Measurements from ENCODE around the gene CSF1.
"Not testable (repeated sequence)": the region's sequence is repeated elsewhere in the genome, so short reads cannot be mapped to it uniquely, and the experiment has no call there.

Gene CSF1

DNA sequence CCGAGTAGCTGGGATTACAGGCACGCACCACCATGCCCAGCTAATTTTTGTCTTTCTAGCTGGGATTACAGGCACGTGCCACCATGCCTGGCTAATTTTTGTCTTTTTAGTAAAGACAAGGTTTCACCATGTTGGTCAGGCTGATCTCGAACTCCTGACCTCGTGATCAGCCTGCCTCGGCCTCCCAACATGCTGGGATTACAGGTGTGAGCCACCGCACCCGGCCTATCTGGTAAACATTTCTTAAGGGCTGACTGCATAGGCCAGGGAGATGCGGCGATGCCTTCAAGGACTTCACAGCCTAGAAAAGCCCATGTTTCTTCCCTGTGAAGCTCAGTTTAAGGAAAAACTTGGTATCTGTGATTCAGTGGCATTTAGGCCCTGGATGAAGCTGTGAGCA lies 9.7 kb downstream of the CSF1 start:
- not testable (repeated sequence) for DNase-seq

DNA sequence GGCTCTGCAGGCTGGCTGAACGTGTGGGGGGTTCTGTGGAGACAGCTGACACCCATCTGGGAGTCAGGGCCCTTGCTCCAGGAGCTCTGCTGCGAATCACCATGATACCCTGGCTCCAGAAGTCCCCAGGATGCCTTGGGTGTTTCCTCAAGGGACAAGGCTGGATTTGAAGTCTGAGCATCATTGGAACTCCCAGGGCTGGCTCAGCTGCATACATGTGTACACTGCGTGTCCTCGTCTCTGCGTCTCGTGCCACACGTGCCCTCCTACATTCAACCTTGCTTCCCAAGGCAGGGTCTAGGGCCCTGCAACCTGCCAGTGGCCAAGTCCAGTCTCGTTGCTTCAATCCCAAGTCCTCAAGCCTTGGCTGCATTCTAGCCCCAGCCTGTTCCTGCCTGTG lies 11.7 kb downstream of the CSF1 start:
- no peak for DNase-seq

DNA sequence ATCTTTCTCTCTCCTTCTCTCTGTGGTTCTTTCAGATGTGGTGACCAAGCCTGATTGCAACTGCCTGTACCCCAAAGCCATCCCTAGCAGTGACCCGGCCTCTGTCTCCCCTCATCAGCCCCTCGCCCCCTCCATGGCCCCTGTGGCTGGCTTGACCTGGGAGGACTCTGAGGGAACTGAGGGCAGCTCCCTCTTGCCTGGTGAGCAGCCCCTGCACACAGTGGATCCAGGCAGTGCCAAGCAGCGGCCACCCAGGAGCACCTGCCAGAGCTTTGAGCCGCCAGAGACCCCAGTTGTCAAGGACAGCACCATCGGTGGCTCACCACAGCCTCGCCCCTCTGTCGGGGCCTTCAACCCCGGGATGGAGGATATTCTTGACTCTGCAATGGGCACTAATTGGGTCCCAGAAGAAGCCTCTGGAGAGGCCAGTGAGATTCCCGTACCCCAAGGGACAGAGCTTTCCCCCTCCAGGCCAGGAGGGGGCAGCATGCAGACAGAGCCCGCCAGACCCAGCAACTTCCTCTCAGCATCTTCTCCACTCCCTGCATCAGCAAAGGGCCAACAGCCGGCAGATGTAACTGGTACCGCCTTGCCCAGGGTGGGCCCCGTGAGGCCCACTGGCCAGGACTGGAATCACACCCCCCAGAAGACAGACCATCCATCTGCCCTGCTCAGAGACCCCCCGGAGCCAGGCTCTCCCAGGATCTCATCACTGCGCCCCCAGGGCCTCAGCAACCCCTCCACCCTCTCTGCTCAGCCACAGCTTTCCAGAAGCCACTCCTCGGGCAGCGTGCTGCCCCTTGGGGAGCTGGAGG lies 12.7 kb downstream of the CSF1 start:
- DNase-seq: no peak

DNA sequence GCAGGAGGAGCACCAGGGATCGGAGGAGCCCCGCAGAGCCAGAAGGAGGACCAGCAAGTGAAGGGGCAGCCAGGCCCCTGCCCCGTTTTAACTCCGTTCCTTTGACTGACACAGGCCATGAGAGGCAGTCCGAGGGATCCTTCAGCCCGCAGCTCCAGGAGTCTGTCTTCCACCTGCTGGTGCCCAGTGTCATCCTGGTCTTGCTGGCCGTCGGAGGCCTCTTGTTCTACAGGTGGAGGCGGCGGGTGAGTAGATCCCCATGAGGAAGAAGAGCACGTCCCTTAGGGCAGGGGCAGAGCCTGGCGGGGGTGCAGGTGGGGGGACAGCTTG lies 13.3 kb downstream of the CSF1 start:
- no peak for DNase-seq

DNA sequence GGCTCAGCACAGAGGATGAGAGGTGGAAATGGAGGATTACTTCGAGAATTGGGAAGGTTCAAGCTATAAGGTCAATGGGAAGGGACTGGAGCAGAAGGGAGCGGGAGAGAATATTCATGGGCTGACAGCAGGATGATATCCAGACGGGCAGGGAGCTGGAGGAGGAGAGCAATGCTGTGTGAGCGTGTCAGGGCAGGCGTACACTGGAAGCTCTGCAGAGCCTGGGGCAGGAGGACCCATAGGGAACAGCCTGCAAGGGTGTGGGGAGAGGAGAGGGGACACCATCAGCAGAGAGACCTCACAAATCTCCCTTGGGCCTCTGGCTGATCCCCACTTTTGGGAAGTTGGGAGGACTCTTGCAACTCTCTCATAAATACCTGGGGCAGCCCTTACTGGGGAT lies 13.7 kb downstream of the CSF1 start:
- DNase-seq: no peak

DNA sequence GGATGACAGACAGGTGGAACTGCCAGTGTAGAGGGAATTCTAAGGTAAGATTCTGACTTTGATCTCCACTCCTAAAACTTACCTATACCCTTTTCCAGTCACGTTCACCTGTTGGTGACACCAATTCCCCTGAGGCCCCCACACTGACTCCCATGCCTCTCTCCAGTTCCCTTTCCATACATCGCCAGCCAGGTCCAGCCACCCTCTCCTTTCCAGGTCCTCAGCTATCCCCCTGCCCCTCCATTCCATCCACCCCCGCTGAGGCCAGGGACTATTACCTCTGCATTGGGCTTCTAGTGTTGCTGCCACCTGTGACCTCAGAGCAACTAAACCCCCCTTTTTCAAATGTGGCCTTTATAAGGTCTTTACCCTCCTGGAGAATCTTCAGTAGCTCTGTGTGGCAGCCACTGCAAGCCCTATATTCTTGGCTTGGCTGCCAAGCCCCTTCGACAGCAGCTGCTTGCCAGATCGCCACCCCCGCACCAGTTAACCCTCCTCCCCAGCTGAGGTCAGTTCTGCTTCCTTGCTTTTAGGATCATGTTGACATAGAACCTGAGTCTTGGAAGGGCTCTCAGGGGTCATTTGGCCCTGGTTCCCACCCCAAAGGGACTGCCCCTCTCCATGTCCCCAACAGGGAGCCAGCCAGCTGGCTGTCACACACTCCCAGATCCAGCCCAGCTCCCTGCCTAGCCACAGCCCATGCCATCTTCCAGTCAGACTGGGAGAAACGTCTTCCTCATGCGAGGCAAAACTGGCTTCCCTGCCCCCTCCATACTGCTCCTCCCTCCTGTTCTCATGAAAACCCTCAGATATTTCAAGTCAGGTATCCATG lies 14.7 kb downstream of the CSF1 start:
- no peak for DNase-seq

DNA sequence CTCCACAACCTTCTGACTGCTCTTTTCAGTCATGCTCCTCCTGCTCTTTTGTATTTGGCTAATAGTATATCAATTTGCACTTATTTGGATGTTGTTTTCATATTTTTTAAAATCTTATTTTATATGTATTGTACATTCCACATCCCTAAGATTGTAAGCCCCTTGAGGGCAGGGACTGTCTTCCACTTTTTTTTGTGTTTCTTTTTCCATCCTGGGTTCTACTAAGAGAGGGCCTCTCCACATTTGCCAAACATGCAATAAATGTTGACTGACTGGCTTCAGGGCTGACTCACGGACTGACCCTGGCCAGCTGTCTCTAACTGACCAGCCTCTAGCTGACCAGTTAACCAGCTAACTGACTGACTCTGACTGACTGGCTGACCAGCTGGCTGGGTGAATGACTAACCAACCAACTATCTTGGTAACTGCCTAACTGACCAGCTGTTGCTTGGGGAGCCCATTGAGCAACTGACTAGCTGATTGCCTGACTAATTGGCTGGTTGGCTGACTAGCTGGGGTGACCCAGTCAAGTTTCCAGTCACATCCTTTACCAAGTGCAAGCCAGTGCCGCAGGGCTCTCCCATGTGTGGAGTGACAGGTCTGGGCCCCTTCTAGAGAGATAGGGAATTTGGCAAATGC lies 16.1 kb downstream of the CSF1 start:
- DNase-seq: no peak

DNA sequence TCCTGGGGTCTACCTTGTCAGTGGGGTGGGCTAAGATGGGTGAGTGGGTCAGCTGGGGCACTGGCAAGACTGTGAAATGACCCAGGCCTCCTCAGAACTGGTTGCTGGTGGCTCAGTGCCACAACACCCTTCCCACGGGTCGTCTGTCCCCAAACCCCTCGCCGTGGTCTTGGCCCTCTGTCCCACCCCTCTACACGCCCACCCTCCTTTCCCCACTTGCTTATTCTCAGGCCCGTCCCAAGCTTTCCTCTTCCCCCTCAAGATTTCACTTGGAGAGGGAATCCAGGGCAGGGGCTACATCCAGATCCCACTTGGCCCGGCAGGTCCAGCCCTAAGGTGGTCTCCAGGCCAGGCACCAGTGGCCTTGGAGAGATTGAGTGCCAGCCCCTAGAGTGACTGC lies 16.7 kb downstream of the CSF1 start:
- DNase-seq: no peak

DNA sequence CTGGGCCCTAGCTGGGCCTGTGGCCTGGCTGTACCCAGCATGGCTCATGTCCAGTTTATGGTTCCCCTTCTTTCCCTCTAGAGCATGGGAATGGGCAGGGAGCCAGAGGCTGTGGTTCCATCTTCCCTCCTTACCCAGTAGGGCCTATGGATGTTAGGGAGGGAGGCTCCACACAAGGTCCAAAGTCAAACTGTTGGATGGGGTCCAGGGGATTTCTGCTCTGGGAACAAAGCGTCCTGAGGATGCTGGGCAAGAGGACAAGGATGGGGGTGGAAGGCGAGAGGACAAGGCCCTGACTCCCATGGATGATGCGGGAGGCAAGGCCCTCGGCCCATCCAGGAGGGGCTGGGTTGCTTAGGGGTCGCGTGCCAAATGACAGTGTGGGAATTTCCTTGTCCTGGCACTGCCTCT lies 17.3 kb downstream of the CSF1 start:
- no peak for DNase-seq

DNA sequence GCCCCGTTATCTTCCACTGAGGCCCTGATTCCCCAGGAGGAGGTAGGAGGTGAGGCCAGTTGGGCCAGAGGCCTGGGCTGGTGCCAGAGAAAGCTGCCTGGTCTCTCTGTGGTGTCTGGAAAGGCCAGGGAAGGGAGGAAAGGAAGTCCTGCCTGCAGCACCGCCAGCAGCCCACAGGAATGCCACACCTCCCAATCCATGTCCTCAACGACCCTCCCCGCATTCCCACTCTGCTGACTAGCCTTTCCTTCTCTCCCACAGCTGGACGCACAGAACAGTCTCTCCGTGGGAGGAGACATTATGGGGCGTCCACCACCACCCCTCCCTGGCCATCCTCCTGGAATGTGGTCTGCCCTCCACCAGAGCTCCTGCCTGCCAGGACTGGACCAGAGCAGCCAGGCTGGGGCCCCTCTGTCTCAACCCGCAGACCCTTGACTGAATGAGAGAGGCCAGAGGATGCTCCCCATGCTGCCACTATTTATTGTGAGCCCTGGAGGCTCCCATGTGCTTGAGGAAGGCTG lies 18.0 kb downstream of the CSF1 start:
- no peak for DNase-seq

DNA sequence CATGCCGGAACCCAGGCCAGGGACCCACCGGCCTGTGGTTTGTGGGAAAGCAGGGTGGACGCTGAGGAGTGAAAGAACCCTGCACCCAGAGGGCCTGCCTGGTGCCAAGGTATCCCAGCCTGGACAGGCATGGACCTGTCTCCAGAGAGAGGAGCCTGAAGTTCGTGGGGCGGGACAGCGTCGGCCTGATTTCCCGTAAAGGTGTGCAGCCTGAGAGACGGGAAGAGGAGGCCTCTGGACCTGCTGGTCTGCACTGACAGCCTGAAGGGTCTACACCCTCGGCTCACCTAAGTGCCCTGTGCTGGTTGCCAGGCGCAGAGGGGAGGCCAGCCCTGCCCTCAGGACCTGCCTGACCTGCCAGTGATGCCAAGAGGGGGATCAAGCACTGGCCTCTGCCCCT lies 18.5 kb downstream of the CSF1 start:
- DNase-seq: no peak

DNA sequence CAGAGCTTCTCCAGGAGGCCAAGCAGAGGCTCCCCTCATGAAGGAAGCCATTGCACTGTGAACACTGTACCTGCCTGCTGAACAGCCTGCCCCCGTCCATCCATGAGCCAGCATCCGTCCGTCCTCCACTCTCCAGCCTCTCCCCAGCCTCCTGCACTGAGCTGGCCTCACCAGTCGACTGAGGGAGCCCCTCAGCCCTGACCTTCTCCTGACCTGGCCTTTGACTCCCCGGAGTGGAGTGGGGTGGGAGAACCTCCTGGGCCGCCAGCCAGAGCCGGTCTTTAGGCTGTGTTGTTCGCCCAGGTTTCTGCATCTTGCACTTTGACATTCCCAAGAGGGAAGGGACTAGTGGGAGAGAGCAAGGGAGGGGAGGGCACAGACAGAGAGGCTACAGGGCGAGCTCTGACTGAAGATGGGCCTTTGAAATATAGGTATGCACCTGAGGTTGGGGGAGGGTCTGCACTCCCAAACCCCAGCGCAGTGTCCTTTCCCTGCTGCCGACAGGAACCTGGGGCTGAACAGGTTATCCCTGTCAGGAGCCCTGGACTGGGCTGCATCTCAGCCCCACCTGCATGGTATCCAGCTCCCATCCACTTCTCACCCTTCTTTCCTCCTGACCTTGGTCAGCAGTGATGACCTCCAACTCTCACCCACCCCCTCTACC lies 19.1 kb downstream of the CSF1 start:
- no peak for DNase-seq

DNA sequence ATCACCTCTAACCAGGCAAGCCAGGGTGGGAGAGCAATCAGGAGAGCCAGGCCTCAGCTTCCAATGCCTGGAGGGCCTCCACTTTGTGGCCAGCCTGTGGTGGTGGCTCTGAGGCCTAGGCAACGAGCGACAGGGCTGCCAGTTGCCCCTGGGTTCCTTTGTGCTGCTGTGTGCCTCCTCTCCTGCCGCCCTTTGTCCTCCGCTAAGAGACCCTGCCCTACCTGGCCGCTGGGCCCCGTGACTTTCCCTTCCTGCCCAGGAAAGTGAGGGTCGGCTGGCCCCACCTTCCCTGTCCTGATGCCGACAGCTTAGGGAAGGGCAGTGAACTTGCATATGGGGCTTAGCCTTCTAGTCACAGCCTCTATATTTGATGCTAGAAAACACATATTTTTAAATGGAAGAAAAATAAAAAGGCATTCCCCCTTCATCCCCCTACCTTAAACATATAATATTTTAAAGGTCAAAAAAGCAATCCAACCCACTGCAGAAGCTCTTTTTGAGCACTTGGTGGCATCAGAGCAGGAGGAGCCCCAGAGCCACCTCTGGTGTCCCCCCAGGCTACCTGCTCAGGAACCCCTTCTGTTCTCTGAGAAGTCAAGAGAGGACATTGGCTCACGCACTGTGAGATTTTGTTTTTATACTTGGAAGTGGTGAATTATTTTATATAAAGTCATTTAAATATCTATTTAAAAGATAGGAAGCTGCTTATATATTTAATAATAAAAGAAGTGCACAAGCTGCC lies 19.8 kb downstream of the CSF1 start:
- no peak for DNase-seq

DNA sequence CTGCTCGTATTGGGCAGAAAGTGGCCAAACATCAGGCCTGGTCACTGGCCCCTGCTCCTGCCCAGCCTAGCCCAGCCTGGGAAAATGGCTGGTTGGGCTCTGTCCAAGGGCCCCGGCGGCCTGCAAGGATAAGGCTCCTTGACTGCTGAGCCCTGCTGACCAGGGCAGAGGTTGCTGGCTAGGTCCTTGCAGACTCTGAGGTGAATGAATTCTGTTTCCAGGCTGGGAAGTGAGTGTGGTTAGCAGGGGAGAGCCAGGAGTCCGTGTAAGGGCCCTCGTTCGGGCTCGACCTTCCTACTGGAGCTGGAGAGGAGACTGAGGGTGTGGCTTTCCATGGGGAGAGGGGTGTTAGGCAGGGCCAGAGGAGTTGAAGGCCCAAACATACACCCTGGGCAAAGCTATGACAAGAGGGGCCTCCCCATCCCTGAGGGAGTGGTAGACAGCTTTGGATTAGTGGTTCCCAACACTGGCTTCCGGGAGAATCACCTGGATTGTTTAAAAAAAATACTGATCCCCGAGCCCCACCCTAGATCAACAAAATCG lies 20.6 kb downstream of the CSF1 start:
- DNase-seq: no peak

DNA sequence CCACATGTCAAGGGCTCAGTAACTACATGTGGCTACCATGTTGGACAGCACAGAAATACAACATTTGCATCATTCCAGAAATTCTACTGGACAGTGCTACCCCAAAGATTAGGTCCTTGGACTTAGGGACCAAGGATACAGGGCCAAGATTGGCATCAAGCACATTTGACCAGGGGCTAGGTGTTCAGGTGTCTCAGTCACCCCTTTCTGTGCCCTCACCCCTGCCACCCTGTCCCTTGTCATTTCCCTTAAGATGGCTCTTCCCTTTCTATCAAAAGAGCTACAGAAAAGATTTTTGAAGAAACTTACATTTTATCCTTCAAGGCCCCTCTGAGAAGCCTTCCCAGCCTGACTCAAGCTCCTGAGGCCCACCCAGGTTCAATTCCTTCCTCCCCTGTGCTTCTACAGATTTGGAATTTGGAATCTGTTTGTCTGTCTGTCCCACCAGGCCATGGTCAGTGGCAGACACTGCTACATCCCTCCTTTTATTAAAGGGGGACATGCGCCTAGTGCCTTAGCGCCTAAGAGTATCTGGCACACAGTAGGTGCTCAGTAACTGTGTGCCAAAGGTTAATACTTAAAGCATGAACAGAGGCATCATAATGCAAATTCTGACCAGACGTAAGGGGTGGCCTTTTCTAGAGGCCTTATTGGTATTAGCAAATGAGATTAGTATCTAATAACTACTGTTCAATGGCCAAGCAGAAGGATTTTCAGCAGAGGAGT lies 21.4 kb downstream of the CSF1 start:
- no peak for DNase-seq

DNA sequence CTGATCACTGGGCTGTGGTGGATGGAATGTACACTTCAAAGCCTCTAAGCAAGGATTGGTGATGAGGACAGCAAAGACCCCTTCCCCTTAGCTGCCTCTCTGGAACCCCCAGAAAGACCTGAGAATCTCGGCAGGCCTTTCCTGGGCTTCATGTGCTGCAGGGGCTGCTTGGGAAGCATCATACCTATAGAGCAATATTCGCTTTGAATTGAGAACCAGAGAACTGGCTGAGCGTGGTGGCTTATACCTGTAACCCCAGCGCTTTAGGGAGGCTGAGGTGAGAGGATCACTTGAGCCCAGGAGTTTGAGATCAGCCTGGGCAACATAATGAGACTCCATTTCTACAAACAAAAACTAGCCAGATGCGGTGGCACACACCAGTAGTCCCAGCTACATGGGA lies 22.0 kb downstream of the CSF1 start:
- DNase-seq: no peak

DNA sequence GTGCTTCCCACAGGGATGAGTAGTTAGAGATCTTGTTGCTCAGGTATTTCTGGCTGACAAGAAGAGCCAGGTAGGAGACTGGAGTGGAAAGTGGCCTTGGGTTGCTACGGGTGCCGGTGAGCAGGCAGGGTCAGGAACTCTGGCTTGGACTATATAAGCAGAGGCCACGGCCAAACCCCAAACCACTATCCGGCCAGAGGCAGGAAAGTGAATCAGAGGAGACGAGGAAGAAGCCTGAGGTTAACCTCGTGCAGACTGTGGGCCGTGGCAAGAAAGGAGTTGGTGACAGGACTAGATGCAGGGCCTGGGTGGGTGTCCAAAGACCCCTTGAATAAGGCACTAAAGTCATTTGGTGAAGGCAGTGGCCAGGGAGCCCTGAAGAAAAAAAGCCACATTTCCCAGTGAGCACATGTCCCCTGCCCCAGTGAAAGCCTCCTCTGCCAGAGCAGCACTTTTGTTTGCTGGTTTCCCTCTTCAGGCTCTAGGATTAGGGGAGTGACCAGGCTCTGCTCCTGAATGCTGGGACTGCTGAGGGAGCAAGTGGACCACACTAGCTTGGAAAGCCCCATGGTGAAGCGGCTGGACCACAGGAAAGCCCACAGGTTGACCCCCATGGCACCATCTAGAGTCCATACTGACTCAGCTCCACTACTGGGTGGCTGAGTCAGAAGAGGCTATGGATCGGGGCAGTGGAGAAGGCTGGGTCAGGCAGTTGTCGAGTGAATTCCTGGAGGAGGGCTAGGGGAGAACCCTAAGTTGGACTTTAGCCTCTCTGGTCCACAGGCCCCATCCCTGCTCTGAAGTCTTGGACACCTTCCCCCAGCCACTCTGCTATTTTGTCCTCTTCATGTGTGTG lies 23.4 kb downstream of the CSF1 start:
- no peak for DNase-seq

DNA sequence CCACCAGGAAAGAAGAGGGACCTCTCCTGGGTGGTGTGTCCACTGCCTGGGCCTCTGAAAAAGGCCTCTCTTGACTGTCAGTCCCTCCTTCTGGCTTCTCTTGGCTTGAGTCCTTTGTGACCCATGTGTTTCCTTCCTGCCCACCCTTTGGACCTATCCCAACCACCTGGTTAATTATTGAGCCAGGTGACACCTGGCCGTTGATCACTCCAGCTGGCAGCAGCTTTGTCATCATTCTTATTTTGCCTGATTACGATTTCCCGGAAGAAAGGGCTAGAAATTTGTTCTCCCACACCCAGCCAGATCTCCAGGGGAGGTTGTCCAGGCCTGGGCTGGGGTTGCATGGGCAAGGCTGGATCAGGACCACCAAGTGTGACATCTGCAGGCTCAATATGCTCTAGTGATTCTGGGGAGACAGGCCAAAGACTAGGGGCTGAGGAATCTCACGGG lies 24.8 kb downstream of the CSF1 start:
- no peak for DNase-seq

DNA sequence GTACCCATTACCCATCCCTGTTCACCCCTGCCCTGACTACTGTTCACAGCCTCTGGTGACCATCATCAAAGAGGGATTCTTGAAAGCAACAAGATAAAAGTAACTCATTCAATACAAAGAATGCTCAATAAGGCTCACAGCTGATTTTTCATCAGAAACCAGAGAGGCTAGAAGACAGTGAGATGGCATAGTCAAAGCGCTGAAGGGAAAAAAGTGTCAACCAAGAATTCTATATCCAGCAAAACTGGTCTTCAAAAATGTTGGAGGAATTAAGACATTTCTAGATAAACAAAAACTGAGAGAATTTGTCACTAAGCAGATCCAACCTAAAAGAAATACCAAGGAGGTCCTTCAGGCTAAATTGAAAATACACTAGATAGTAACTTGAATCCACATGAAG lies 27.1 kb downstream of the CSF1 start:
- DNase-seq: no peak

DNA sequence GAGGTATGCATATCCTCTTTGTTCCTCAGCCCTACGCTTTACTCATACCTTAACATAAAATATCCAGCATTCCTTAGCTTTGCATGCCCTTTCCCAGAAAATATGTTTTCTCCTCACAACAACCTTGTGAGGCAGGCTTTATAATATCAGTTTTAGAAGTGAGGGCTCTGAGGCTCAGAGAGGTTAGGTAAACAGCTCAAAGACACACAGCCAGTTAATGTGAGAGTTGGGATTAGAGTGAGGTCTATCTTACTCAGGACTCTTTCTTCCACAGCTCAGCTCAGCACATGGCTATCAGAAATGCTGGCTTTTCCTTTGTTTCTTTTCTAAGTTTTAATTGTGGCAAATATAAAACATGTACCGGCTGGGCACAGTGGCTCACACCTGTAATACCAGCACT lies 27.9 kb downstream of the CSF1 start:
- DNase-seq: no peak
